H1 (cell line): ENCODE data around the gene SLC2A11. TPM values are rescaled to one million over a fixed set of nuclear protein-coding genes. Genes with fewer than 3 reads are reported as not detected.

Experiments used
- CTCF ChIA-PET: fragments of 300-600 bp; sonication (Branson Sonifier 250); formaldehyde crosslinking; loops from one replicate; lab custom pipeline; 2021; ENCODE audit not compliant: partially characterized antibody; lab: Charles Lee
- POLR2A ChIA-PET: fragments of 300-600 bp; sonication (Branson Sonifier 250); formaldehyde crosslinking; loops from one replicate; lab custom pipeline; 2021; ENCODE audit warnings: inconsistent platforms; ENCODE audit not compliant: partially characterized antibody; lab: Charles Lee
- DNase-seq, 2 experiments: peaks; one replicate each; pipeline versions ENCODE4 v3.0.0 to v3.0.0-alpha.2; 2010 to 2022; ENCODE audit warnings: low spot score in 2 of 2, low read depth in 1 of 2, mixed read lengths in 1 of 2
- FAIRE-seq: peaks from 2 replicates; lab custom pipeline; 2011; peaks lifted over from hg19 to GRCh38; lab: Jason Lieb, UNC
- H2AFZ ChIP-seq: 2 replicates; pipeline ENCODE4 v1.8.1; 2012; ENCODE audit warnings: low read length, inconsistent platforms
- H2AK5ac ChIP-seq: 2 replicates; pipeline ENCODE4 v1.6.1; 2013; ENCODE audit warnings: low read depth, low read length
- H2BK120ac ChIP-seq: replicated peaks from 2 replicates; pipeline ENCODE3; 2013; ENCODE audit warnings: low read depth, low read length, inconsistent platforms
- H2BK12ac ChIP-seq: 2 replicates; pipeline ENCODE4 v1.6.1; 2013; ENCODE audit warnings: low read depth, low read length
- H2BK15ac ChIP-seq: 2 replicates; pipeline ENCODE4 v1.6.1; 2013; ENCODE audit warnings: low read length
- H2BK20ac ChIP-seq: 2 replicates; pipeline ENCODE4 v1.6.1; 2013; ENCODE audit warnings: low read length
- H2BK5ac ChIP-seq: 2 replicates; pipeline ENCODE4 v1.6.1; 2013; ENCODE audit warnings: low read depth, low read length
- H3K14ac ChIP-seq: 2 replicates; pipeline ENCODE4 v1.6.1; 2013; ENCODE audit warnings: inconsistent platforms; ENCODE audit not compliant: insufficient read length
- H3K18ac ChIP-seq: 2 replicates; pipeline ENCODE4 v1.6.1; 2013; ENCODE audit warnings: low read length; ENCODE audit errors: extremely low read depth
- H3K23ac ChIP-seq: 2 replicates; pipeline ENCODE4 v1.6.1; 2013; ENCODE audit warnings: inconsistent platforms; ENCODE audit not compliant: insufficient read length
- H3K23me2 ChIP-seq: 2 replicates; pipeline ENCODE4 v1.6.1; 2013; ENCODE audit warnings: low read depth, low read length
- H3K27ac ChIP-seq: 2 replicates; pipeline ENCODE4 v1.6.1; 2011; ENCODE audit warnings: low read depth, low read length, inconsistent platforms
- H3K27me3 ChIP-seq, 4 experiments: replicated peaks in 1 of 4; 1 replicate in 1 of 4; 2 replicates in 3 of 4; pipeline versions ENCODE4 v1.6.1 to v1.8.1; 2011 to 2013; ENCODE audit warnings: low read length in 3 of 4, mild to moderate bottlenecking in 3 of 4, inconsistent platforms in 2 of 4, mixed read lengths in 2 of 4, moderate library complexity in 1 of 4; ENCODE audit not compliant: control insufficient read depth in 3 of 4, insufficient read depth in 3 of 4; ENCODE audit errors: extremely low read depth in 1 of 4
- H3K36me3 ChIP-seq, 4 experiments: 2 replicates each; pipeline versions ENCODE4 v1.6.1 to v1.8.1; 2011 to 2013; ENCODE audit warnings: mild to moderate bottlenecking in 4 of 4, low read length in 3 of 4, moderate library complexity in 2 of 4, control low read depth in 1 of 4, inconsistent platforms in 1 of 4; ENCODE audit not compliant: insufficient read depth in 4 of 4, control insufficient read depth in 2 of 4
- H3K4ac ChIP-seq: replicated peaks from 2 replicates; pipeline ENCODE3; 2013; ENCODE audit warnings: low read length, low read depth, mixed read lengths, inconsistent platforms; ENCODE audit not compliant: insufficient read length
- H3K4me1 ChIP-seq, 4 experiments: replicated peaks in 1 of 4; 1 replicate in 1 of 4; 2 replicates in 3 of 4; pipeline versions ENCODE4 v1.6.1 to v1.8.1; 2011 to 2013; ENCODE audit warnings: low read length in 3 of 4, inconsistent platforms in 2 of 4, mixed read lengths in 1 of 4; ENCODE audit not compliant: insufficient read depth in 4 of 4, control insufficient read depth in 3 of 4
- H3K4me2 ChIP-seq, 2 experiments: 2 replicates each; pipeline versions ENCODE4 v1.6.1 to v1.8.1; 2011 to 2013; ENCODE audit warnings: low read depth in 2 of 2, low read length in 2 of 2, control low read depth in 1 of 2, inconsistent platforms in 1 of 2, mild to moderate bottlenecking in 1 of 2; ENCODE audit not compliant: insufficient read depth in 1 of 2
- H3K4me3 ChIP-seq, 4 experiments: fragments of 200-600, 300-600 bp in 1 of 4; sonication (generic), shearing (Covaris generic), sonication (Bioruptor Twin) in 1 of 4; 2 replicates each; pipeline versions ENCODE4 v1.5.1 to v1.8.1; 2011 to 2016; ENCODE audit warnings: low read length in 4 of 4, low read depth in 3 of 4, control low read depth in 2 of 4, inconsistent platforms in 2 of 4, mild to moderate bottlenecking in 2 of 4, mixed read lengths in 1 of 4, moderate library complexity in 1 of 4; ENCODE audit not compliant: insufficient read depth in 2 of 4; ENCODE audit errors: extremely low read depth in 1 of 4
- H3K56ac ChIP-seq: replicated peaks from 2 replicates; pipeline ENCODE3; 2013; ENCODE audit warnings: low read depth, mild to moderate bottlenecking, mixed read lengths, low read length, inconsistent platforms; ENCODE audit not compliant: insufficient read length
- H3K79me1 ChIP-seq: 2 replicates; pipeline ENCODE4 v1.6.1; 2013; ENCODE audit warnings: low read depth, low read length, control low read depth
- H3K79me2 ChIP-seq, 2 experiments: 2 replicates each; pipeline versions ENCODE4 v1.6.1 to v1.8.1; 2012 to 2013; ENCODE audit warnings: low read length in 2 of 2, mild to moderate bottlenecking in 2 of 2, inconsistent platforms in 1 of 2; ENCODE audit not compliant: insufficient read depth in 2 of 2, control insufficient read depth in 1 of 2
- H3K9ac ChIP-seq, 4 experiments: replicated peaks in 1 of 4; 1 replicate in 1 of 4; 2 replicates in 3 of 4; pipeline versions ENCODE4 v1.6.1 to v1.8.1; 2011 to 2013; ENCODE audit warnings: low read depth in 3 of 4, low read length in 3 of 4, control low read depth in 2 of 4, mild to moderate bottlenecking in 2 of 4, moderate library complexity in 2 of 4, inconsistent platforms in 1 of 4; ENCODE audit errors: extremely low read depth in 1 of 4
- H3K9me3 ChIP-seq, 2 experiments: 2 replicates each; pipeline versions ENCODE4 v1.6.1 to v1.8.1; 2012 to 2013; ENCODE audit warnings: mild to moderate bottlenecking in 2 of 2, moderate library complexity in 2 of 2, control low read depth in 1 of 2, inconsistent platforms in 1 of 2, low read depth in 1 of 2, low read length in 1 of 2, mixed read lengths in 1 of 2; ENCODE audit not compliant: insufficient read depth in 2 of 2
- H4K20me1 ChIP-seq, 2 experiments: replicated peaks in 1 of 2; 2 replicates each; pipeline versions ENCODE3 to v1.8.1; 2011 to 2013; ENCODE audit warnings: inconsistent platforms in 2 of 2, low read length in 2 of 2, mild to moderate bottlenecking in 1 of 2; ENCODE audit not compliant: insufficient read depth in 2 of 2, control insufficient read depth in 1 of 2
- H4K5ac ChIP-seq: 2 replicates; pipeline ENCODE4 v1.6.1; 2013; ENCODE audit warnings: low read length, low read depth, mixed read lengths, inconsistent platforms; ENCODE audit not compliant: insufficient read length
- H4K8ac ChIP-seq: 2 replicates; pipeline ENCODE4 v1.8.0; 2013; ENCODE audit warnings: mild to moderate bottlenecking, moderate library complexity, low read length, inconsistent platforms; ENCODE audit not compliant: insufficient read depth; ENCODE audit errors: extremely low read depth
- H4K91ac ChIP-seq: replicated peaks from 2 replicates; pipeline ENCODE3; 2013; ENCODE audit warnings: low read length, mixed read lengths, inconsistent platforms; ENCODE audit not compliant: insufficient read length
- BACH1 ChIP-seq: IDR thresholded peaks from 2 replicates; pipeline ENCODE4 v1.6.1; 2012; ENCODE audit warnings: low read length, improper control_type of control experiment
- CBX8 ChIP-seq: fragments of 300-800, 300-1000 bp; sonication (generic); IDR thresholded peaks from 2 replicates; pipeline ENCODE4 v1.7.1; 2016; ENCODE audit warnings: low read depth, low read length, borderline replicate concordance
- KDM1A ChIP-seq: fragments of 200-600, 300-600 bp; sonication (generic); IDR thresholded peaks from 2 replicates; pipeline ENCODE4 v1.7.1; 2016; ENCODE audit warnings: mild to moderate bottlenecking, low read length, borderline replicate concordance
- MAFK ChIP-seq: IDR thresholded peaks from 2 replicates; pipeline ENCODE4 v1.6.1; 2012; ENCODE audit warnings: low read depth, mild to moderate bottlenecking, improper control_type of control experiment, low read length
- PHF8 ChIP-seq: fragments of 200-600 bp; sonication (generic); conservative IDR thresholded peaks from 2 replicates; pipeline ENCODE4 v1.7.1; 2012; ENCODE audit warnings: low read depth, mild to moderate bottlenecking, inconsistent platforms, low read length, moderate library complexity
- RAD21 ChIP-seq, 2 experiments: IDR thresholded peaks in 1 of 2; conservative IDR thresholded peaks in 1 of 2; 2 replicates each; pipeline ENCODE4 v1.6.1; 2011; ENCODE audit warnings: low read depth in 2 of 2, low read length in 2 of 2, improper control_type of control experiment in 1 of 2, inconsistent platforms in 1 of 2, mild to moderate bottlenecking in 1 of 2, moderate library complexity in 1 of 2
- SRF ChIP-seq: IDR thresholded peaks from 2 replicates; pipeline ENCODE4 v1.6.1; 2011; ENCODE audit warnings: mild to moderate bottlenecking, low read depth, low read length, moderate library complexity
- TBP ChIP-seq: IDR thresholded peaks from 2 replicates; pipeline ENCODE4 v1.6.1; 2011; ENCODE audit warnings: low read depth, low read length, improper control_type of control experiment
- WGBS, 2 experiments: shearing (Covaris generic) in 1 of 2; methylation state at CpG; one replicate each; pipeline versions ENCODE4 v1.1.6 to v1.1.7; 2013 to 2015; ENCODE audit warnings: low lambda C conversion rate in 2 of 2, mixed read lengths in 2 of 2, inconsistent platforms in 1 of 2, low coverage in 1 of 2, missing lambda C conversion rate in 1 of 2; ENCODE audit not compliant: insufficient replicate concordance in 2 of 2, insufficient coverage in 1 of 2, insufficient read length in 1 of 2; ENCODE audit errors: extremely low coverage in 1 of 2, missing lambda C conversion rate in 1 of 2; 5-methylcytosine and 5-hydroxymethylcytosine counted together
- polyA plus RNA-seq, 7 experiments: library from polyadenylated mRNA; depleted of rRNA in 3 of 7; stranded (reverse) in 5 of 7; unstranded in 2 of 7; fragments of >200 nt in 5 of 7; fragments of 200-250 nt in 2 of 7; gene quantifications; 1 replicate in 5 of 7; 2 replicates in 1 of 7; 4 replicates in 1 of 7; pipeline versions ENCODE4 v1.2.1 to v1.2.3, GENCODE V29; 2011 to 2013; ENCODE audit warnings: missing spikeins in 2 of 7, mixed read lengths in 2 of 7
- total RNA-seq: library from RNA; stranded (reverse); fragmentation: NEBNext Ultra II Directional; extraction: Animal tissue kit (Norgen Biotek cat#: 25700); gene quantifications from 2 replicates; pipeline ENCODE4 v1.2.1, GENCODE V29; 2021
- TF ChIP-seq, protein P1 (sequence below): IDR thresholded peaks from 2 replicates; pipeline ENCODE4 v1.6.1; 2012; ENCODE audit warnings: inconsistent platforms

Gene SLC2A11
- total and polyA plus RNA-seq, 2 of the 8 experiments (the other 6 are each of a cell fraction or from before 2014, with no cell fraction given): 10.7 to 12.5 TPM

DNA sequence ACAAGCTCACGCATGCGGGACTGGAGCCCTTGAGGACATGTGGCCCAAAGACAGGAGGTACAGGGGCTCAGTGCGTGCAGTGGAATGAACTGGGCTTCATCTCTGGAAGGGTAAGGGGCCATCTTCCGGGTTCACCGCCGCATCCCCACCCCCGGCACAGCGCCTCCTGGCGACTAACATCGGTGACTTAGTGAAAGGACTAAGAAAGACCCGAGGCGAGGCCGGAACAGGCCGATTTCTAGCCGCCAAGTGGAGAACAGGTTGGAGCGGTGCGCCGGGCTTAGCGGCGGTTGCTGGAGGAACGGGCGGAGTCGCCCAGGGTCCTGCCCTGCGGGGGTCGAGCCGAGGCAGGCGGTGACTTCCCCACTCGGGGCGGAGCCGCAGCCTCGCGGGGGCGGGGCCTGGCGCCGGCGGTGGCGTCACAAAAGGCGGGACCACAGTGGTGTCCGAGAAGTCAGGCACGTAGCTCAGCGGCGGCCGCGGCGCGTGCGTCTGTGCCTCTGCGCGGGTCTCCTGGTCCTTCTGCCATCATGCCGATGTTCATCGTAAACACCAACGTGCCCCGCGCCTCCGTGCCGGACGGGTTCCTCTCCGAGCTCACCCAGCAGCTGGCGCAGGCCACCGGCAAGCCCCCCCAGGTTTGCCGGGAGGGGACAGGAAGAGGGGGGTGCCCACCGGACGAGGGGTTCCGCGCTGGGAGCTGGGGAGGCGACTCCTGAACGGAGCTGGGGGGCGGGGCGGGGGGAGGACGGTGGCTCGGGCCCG lies 36.5 kb downstream of the SLC2A11 start, which contains the start of gene MIF:
Gene MIF, plus strand, starts transcription at position 439 of the 765 bp plus-strand sequence. Its CDS starts 92 bp downstream, at position 531.
- H4K91ac ChIP-seq: peak within 1 kb of the TSS; percentile 90
- 0 out of 2 replicates have a peak within 1 kb of the TSS, but pooled peaks have one; percentile 1 for H2BK15ac ChIP-seq
- peaks cover 14 to 20% (median 18%) of the 10 kb centered on the region in 4 experiments for H3K36me3 ChIP-seq
- peaks cover 5 to 11% of the 10 kb centered on the region in 2 experiments for H4K20me1 ChIP-seq
- H4K5ac ChIP-seq: peak within 1 kb of the TSS; percentile 95
- 2% methylated on average over 58 of the region's 72 CpGs; no CpG with 5 or more reads in 1 of the 2 experiments for WGBS, 2 experiments
- no peak within 1 kb of the TSS for H3K14ac ChIP-seq
- peak within 1 kb of the TSS; percentile 97 for H2BK5ac ChIP-seq
- H3K9ac ChIP-seq: peak within 1 kb of the TSS; percentile 51 to 95 (median 90)
- peaks cover 6% of the 10 kb centered on the region for H3K23me2 ChIP-seq
- H3K27me3 ChIP-seq: peaks cover 0 to 3% (median 1%) of the 10 kb centered on the region in 4 experiments; a peak in 2 of 7 replicates
- H2BK120ac ChIP-seq: peak within 1 kb of the TSS; percentile 12
- H3K79me1 ChIP-seq: no peaks in the 10 kb centered on the region; the same call in none of the 2 replicates
- POLR2A ChIA-PET: interaction anchor here (0.6 to 3.0 kb wide), 28 partner anchors 10 to 352 kb away, joined by 3 to 31 read pairs (median 5); partner anchors contain the start of genes SLC2A11 and SUSD2
- 0 out of 2 replicates have a peak within 1 kb of the TSS, but pooled peaks have one; percentile 10 for H2AFZ ChIP-seq
- peak within 1 kb of the TSS; percentile 99 for H3K18ac ChIP-seq
- H4K8ac ChIP-seq: peak within 1 kb of the TSS; percentile 97
- CTCF ChIA-PET: interaction anchor here (0.6 to 3.1 kb wide), 20 partner anchors 10 to 143 kb away, joined by 3 to 19 read pairs (median 4); partner anchors contain the start of gene SLC2A11
- H3K79me2 ChIP-seq: peaks cover 0 to 7% of the 10 kb centered on the region in 2 experiments; a peak in 1 of 4 replicates
- peak within 1 kb of the TSS; percentile 58 to 96 for H3K4me2 ChIP-seq
- no peak within 1 kb of the TSS for H3K23ac ChIP-seq
- no peak within 1 kb of the TSS for H2BK20ac ChIP-seq
- peak within 1 kb of the TSS; percentile 94 for H3K27ac ChIP-seq
- peak within 1 kb of the TSS; percentile 80; the same call in 1 of the 2 replicates for H2BK12ac ChIP-seq
- peaks cover 9 to 34% (median 17%) of the 10 kb centered on the region in 4 experiments for H3K4me1 ChIP-seq
- no peak for FAIRE-seq
- peak within 1 kb of the TSS; percentile 72 to 91 (median 81) for H3K4me3 ChIP-seq
- peak within 1 kb of the TSS; percentile 94 for H3K56ac ChIP-seq
- peak within 1 kb of the TSS; percentile 14; the same call in 1 of the 2 replicates for H2AK5ac ChIP-seq
- peak; percentile 93 to 100 for DNase-seq
- peaks cover 7 to 9% of the 10 kb centered on the region in 2 experiments; a peak in 2 of 4 replicates for H3K9me3 ChIP-seq
- peak within 1 kb of the TSS; percentile 91 for H3K4ac ChIP-seq
- TF ChIP-seq TBP (peak; percentile 81), RAD21 (IDR thresholded peaks at IDR 0.05 in 1 of 2, conservative IDR thresholded peaks at IDR 0.05 in 1 of 2; ENCODE audit: low read depth in 2 of 2, low read length in 2 of 2) (peak; percentile 33 to 53; a peak in 3 of 4 replicates), SRF (no peak), CBX8 (no peak), BACH1 (no peak), MAFK (no peak), PHF8 (peak; percentile 75), KDM1A (no peak)
- TF ChIP-seq, protein P1, sequence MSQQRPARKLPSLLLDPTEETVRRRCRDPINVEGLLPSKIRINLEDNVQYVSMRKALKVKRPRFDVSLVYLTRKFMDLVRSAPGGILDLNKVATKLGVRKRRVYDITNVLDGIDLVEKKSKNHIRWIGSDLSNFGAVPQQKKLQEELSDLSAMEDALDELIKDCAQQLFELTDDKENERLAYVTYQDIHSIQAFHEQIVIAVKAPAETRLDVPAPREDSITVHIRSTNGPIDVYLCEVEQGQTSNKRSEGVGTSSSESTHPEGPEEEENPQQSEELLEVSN: peak; percentile 76
